IPS DF 4.7 (cell line): Measurements from ENCODE around the gene ICE2.

ENCODE experiments used
- DNase-seq: peaks from one replicate; pipeline ENCODE4 v3.0.0-alpha.2; 2013; ENCODE audit warnings: low spot score; ENCODE audit errors: extremely low read depth

ICE2 gene

DNA sequence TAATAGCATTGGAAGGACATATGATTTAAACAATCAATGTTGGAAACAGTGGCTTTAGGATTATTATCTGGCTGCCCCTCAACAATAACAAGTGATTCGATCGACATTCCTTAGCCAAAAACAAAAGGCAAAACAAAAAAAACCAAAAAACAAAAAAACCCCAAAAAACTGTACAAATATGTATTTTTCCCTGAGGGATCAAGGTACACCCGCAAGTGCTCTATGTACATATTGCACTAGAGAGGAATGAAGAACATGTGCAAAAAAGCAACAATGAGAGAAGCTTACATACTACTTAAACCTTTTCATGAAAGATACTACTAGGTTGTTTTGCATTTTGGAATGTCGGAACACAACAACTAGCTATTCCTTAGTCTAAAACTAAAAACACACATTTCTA lies 14.2 kb upstream of the ICE2 start:
- DNase-seq = no peak

DNA sequence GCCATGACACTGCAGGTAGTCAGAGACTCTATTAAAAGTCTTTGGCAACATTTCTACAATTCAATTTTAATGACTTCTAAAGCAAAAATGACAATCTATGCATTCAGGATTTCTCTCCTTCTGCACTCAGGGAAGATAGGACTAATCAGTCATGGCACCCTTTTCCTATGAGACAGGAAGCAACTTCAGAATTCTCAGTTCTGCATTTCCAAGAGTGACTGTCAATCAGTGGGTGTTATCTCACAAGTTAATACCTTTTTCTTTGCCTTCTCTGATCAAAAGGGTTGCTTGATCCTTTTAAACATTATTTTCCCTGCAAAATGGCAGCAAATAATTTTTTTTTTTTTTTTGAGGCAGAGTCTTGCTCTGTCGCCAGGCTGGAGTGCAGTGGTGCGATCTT lies 7.8 kb upstream of the ICE2 start:
- no peak for DNase-seq

DNA sequence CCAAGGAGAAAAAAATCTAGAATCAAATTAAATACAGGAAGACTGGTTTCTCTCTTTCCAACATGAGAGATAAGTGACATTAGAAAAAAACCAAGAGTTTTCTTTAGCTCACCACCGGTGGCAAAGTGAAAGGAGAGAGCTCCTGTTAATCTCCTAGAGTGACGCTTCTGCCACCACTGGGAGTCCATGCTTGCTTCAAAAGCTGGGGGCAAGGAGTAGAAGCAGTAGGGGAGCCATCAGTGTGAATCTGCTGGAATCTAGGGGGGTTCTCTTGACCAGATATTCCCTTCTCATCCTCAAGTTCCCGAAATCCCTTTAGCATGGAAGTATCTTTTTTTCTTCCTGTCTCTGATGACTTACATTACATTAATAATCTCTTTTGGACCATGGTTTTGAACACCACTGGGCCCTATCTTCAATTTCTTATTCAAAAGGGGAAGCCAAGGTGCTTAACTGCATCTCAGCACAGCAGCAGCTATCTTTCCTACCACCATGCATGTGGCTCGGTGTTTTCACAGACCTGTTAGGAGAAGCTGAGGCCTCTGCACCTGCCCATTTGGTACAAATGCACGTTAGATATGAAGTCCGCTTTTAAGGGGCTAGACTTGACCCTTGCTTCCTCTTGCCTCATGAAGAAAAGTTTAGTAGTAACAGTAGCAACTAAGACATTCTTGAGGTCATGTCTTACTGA lies 6.6 kb upstream of the ICE2 start:
- no peak for DNase-seq

DNA sequence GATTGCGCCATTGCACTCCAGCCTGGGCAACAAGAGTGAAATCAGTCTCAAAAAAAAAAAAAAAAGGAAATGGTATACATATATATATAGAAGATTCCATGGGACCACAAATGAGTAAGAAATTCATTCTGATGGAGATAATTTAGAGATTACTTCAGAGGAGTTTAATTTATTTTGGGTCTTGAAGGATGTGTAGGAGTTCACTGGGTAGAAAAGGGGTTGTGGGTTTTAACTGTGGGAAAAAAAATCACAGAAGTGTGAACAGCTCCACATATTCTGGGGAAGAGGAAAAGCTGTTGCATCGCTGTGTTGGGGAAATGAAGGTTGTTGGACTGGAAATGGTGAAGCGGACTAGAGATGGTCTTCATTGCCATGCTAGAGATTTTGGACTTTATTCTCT lies 4.1 kb upstream of the ICE2 start:
- DNase-seq = no peak

DNA sequence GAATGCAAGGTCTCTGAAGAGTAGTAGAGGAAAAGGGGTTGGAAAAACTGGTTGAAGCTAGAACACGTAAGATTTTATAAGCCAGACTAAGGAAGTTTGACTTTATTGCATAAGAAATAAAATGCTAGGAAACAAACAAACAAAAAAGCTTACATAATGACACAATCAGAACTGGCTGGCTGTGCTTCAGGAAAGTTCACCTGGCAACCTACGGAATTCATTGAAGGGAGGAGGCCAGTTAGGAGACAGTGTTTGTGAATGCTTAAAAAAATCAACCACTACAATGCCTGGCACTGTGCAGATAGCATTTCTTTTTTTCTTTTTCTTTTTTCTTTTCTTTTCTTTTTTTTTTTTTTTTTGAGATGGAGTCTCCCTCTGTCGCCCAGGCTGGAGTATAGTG lies 1.9 kb upstream of the ICE2 start:
- no peak for DNase-seq

DNA sequence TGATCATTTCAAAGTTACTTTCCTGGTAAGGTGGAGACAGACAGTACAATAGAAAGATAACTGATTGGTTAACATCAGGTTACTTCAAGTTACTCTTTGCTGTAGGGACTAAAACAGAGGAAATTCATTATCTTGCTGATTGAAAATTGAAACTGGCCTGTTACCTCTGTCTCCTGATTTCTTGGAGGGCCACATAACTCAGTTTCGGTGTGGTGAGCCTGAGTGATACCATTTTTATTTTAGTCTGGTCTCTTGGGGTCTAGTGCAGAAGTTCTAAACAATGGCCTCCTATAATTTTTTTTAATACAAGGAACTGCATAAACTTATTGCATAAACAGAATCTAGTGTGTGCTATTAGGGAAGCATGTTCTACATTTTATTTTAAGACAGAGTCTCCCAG lies 1.2 kb upstream of the ICE2 start:
- no peak for DNase-seq

DNA sequence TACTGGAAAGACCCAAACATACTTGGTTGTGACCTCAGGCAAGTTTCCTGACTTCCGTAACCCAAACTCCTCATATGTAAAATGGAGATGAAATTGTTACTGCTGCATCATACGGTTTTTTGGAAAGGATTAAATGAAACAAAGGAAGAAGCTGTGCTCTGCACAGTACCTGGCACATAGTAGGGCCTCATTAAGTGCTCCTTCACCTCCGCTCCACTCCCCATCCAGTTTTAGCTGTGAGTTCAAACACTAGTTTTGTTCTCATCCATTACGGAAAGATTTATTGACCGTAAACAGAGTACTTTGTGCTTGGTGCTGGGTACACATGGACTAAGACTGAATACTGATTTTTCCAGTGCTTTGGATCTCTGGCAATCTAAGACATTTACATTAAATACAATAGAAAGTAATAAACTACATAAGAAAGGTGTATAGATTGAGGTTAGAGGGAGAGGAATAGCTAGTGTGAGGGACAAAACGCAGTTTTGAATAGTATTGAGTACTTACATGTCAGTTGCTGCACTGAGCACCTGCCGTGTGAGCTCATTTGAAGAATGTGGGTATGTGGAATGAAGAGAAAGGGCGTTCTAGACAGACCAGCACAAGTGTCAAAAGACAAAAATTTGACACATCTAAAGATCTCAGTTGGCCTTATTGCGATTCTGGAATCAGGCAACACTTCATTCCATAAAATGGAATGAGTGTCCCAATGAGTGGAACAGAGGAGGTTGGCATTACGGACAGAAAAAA lies 594 bp upstream of the ICE2 start:
- no peak for DNase-seq

DNA sequence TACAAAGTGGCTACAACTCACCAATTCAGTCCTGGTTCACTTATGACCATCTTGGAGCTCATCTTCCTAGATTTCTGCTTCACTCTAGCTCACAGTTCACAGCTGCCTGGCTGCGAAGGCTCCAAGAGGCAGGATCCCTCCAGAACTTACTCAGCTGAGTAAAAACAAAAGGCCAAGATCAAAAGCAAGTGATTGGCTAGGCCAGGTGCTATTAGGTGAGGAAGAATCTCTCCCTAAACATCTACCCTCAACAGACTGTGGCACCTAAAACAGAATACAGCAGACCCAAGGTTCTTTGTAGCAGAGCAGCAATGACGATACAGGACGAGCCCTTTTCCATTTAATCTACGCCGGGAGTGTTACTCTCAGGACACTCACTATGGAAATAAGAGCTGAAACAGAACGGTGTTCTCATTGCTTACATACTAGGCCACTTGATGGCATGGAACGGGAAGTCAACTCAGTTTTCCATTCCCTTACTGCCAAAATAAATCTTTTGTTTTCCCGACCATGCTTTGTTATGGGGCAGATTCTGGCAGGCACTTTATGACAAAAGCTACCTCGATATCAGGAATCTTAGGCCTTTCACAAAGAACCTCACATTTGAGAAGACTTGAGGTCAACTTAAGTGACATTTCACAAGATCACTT lies 901 bp downstream of the ICE2 start:
- DNase-seq = no peak

DNA sequence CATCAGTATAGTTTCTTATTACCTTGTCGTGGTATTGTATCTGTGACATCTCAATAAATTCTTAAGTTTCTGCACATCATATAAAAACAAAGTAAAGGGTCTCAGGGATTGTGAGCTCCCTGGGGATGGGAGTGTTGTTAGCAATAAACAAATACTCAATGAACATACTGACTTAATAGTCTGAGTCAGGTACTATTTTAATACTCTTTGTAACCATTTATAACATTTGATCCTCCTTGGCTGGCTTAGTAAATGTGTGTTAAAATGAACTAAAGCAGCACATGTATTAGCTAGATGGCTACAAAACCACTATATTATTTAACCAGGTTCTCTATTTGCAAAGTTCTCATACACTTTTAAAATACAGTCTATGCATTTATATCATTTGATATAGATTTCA lies 1.8 kb downstream of the ICE2 start:
- no peak for DNase-seq

DNA sequence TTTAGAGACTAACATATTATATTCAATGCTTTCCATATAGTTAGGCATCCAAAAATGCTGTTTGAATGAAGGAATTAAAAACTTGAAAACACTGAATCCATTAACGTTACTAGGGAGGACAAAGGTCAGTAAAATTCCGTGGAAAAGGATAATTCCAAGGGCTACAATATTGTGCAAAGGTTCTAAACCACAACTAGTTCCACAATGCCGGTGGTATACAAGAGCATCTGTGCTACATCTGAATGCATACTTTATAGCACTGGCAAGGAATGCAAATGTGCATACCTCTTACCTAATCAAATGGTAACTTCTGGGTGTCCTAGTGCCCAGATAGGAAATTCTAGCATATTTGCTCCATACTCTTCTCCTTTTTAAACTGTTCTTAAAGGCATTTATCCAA lies 2.2 kb downstream of the ICE2 start:
- no peak for DNase-seq

DNA sequence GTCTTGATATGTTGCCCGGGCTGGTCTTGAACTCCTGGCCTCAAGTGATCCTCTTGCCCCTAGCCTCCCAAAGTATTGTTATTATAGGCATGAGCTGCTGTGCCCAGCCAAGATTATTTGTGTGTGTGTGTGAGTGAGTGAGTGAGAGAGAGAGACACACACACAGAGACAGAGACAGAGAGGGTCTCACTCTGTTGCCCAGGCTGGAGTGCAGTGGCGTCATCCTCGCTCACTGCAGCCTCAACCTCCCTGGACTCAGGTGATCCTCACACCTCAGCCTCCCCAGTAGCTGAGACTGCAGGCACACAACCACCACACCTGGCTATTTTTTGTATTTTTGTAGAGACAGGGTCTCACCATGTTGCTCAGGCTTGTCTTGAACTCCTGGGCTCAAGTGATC lies 5.8 kb downstream of the ICE2 start:
- DNase-seq = no peak

DNA sequence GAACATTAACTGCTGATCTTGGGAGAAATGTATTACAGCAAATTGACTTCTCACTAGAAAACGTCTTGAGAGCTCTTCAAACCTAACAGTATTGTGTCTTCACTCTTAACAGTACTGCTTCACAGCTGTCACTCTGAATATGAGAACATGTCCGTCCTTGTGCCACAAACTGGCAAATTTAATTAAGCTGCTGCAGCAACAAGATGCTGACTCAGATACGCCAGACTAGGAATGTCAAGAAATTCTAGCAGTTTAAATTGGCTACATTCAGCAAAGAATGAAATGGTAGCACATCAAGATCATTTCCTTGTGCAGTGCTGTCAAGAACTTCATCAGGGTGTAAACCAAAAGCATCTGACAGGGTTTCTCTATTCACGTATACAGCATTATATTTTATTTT lies 7.6 kb downstream of the ICE2 start:
- no peak for DNase-seq

DNA sequence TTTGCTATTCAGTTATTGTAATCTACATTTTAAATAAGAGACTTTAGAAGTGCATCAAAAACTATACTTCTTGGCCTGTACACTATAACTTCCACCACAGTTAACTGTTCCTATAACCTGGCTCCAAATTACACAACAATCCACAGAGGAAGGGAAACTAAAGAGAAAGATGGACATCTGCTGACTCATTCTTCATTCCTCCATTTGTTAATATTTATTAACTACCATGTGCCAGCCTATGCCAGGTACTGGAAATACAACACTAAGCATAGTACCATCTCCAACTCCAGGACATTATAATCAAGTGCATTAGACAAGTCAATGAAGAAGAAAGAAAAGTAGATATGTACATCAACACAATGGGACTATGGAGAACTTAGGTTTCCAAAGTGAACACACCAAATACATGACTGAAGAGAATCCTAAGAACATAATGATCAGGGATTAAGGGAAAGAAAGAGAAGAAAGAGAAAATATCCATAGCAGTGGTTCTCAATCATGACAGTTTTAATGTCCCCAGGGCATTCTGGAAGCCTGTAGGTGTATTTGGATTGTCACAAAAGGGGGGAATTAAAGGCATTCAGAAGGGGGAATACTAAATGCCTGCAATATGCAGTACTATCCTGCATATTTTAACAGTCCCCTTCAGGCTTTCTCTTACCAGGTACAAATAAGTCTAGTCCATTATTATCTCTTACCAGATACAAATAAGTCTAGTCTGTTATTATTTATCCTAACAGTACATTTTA lies 8.9 kb downstream of the ICE2 start:
- DNase-seq = no peak

DNA sequence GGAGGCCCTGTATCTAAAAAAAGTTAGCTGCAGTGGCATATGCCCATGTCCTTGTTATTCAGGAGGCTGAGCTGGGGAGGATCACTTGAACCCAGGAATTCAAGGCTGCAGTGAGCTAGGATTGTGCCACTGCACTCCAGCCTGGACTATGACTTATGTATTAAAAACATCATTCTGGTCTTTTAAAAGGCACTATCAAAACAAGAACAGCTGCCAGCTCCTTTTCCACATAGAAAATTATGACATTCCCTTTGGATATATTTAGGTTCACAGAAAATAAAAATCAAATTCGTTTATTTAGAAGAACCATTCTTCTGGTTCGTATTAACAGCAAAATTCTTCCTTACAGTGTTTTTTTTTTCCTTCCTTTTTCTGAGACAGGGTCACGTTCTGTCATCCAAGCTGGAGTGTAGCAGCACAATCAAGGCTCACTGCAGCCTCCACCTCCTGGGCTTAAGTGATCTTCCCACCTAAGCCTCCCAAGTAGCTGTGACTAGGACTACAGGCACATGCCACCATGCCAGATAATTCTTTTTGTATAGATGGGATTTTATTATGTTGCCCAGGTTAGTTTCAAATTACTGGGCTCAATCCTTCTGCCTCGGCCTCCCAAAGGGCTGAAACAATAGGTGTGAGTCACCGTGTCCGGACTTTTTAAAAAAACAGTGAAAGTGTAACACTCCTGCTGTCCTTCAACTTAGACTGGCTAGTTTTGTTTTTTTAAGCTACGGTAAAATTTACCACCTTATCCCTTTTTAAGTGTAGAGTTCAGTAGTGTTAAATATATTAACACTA lies 13.9 kb downstream of the ICE2 start:
- DNase-seq = no peak

DNA sequence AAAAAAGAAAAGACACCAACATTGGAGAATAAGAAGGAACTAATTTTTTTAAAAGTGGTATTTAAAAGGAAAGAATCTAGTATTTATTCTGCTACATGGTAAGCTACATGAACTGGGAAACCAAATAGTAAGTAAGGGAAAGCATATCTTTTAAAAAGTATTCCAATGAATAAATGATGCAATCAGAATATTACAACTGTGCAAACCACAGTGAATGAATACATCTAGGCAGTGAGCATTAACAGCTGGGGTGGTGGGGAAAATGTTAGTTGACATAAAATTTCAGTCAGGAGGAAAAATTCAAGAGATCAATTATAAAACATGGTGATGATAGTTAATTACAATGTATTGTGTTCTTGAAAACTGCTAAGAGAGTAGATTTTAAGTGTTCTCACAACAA lies 16.9 kb downstream of the ICE2 start:
- DNase-seq = no peak

DNA sequence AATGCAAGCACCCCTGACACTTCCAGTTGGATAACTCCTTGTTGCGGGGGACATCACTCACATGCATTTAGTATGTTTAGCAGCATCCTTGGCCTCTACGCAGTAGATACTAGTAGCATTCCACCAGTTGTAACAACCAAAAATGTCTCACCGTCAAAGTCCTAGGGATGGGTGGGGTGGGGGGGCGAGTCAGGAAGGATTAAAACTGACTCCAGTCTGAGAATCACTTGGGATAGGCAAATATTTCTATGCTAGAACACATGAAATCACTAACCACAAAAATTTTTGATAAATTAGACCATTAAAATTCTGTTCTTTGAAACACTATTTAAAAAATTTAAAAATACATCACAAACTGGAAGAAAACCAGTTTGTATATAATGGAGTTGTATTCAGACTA lies 18.0 kb downstream of the ICE2 start:
- no peak for DNase-seq

DNA sequence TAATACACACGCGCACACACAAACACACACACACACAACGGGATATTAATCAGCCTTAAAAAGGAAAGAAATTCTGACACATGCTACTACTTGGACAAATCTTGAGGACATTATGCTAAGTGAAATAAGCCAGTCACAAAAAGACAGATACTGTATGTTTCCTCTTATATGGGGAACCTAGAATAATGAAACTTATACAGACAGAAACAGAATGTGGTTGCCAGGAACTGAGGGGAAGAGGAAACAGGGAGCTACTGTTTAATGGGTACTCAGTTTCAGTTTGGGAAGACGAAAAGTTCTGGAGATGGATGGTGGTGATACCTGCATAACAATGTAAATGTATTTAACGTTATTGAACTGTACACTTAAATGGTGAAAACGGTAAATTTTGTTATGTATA lies 20.2 kb downstream of the ICE2 start:
- DNase-seq = no peak

DNA sequence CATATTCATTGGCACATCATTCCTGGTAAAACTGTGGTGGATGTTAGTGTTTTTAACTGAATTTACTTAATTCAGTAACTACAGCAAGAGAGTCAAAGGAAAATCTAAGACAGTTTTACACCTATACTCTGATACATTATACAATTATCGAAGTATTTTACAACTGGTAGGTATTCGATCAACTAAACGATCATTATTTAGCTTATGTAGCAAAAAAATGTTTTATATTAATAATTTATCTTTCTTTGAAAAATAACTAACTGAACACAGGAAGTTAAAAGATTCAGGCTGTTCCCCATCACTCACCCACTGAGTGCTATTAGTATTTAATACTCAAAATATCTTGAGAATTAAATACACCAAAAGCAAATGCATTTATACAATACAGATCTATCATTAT lies 21.0 kb downstream of the ICE2 start:
- no peak for DNase-seq

DNA sequence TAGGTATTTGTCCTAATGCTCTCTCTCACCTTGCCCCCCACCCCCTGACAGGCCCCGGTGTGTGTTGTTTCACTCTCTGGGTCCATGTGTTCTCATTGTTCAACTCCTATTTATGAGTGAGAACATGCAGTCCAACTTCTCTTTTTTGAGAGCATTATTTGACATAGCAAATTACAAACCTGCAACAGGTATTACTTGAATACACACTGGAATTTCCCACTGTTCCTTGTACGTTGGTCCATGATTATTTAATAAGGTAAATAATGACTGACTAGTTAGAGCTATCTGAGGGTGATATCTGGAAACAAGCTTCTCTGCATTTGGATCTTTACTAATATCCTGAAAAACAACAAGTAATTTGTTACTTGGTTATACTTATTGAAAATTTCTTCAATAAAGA lies 24.1 kb downstream of the ICE2 start:
- no peak for DNase-seq

DNA sequence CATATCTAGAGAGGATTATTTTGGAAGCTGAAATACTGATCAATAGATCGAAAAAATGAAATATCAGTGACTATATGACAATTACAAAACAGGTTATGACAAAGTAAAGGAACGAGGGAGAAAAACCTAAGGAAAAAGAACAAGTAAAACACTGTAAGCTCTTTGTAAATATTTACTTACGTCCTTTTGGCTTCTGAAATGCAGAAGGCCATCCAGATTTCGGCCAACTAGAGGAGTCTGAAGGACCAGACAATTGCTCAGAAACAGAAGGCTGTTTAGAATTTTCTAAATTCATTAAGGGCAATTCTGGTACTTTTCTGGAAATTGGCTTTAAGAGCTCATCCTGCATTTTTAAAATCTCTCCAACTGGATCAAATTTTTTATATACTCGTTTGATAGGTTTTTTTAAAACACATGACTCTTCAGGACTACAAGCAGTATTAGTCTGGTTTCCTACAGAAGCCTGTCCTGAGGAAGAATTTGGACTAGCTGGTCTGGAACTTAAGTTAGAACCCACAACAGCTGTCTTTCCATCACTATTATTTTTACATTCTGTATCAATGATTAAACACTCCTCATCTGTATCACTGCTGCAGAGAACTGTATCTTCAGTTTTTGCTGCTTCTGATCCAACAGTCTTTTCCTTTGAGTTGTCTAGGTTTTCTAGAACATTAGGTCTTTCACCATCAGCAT lies 30.1 kb downstream of the ICE2 start:
- DNase-seq = no peak
